ENCODE results near the gene F5.
"Not testable (repeated sequence)": the region's sequence is repeated elsewhere in the genome, so short reads cannot be mapped to it uniquely, and the experiment has no call there.

The F5 gene

DNA sequence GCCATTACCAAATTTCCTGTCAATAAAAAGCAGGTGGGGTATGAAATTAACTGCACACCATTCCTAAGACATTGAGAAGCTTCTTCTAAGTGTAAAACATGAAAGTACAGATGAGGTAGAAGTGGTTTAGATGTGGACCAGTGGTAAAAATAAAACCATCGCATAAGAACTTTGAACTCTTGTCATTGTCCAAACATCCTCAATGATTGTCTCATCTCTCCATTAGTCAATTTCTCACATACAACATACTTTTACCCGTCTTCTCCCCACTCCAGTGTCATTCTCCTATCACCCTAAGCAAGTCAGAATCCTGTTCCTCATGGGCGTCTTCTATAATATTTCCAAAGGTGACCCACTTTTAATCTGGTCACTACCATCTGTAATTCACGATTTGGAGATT is 76.2 kb downstream of the F5 start:
- no peak for TF ChIP-seq CTCF (IDR thresholded peaks at IDR 0.05; ENCODE audit: insufficient read depth, missing control alignments)
- DNase-seq (ENCODE audit: insufficient read length, low spot score): no peak
- no peak for FAIRE-seq

DNA sequence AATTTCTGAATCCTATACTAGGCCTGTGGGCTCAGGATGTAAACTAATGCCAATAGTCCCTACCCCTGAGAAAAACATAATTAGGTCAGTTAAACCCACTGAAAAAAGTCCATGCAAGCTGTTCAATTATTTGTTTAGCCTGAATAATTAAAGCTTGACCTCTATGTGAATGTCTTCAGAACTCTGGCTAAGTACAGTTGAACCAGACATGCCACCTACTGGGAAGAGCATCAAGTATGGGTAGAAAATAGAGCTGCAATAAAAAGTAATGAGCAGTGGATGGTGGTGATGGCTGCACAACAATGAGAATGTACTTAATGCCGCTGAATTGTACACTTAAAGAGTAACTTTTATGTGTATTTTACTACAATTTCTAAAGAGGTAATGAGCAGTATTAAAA is 76.9 kb downstream of the F5 start:
- no peak for DNase-seq (ENCODE audit: insufficient read length, low spot score)
- TF ChIP-seq CTCF (IDR thresholded peaks at IDR 0.05; ENCODE audit: insufficient read depth, missing control alignments): peak; percentile 31
- no peak for FAIRE-seq

- FAIRE-seq (peak; percentile 29), DNase-seq (ENCODE audit: insufficient read length, low spot score) (no peak)
- no peak for TF ChIP-seq CTCF (IDR thresholded peaks at IDR 0.05; ENCODE audit: insufficient read depth, missing control alignments)
Observed at GRCh38 chr1:169508432-169509338, 77.6 kb downstream of the F5 start.

GRCh38 chr1:169507413-169507812 is 78.9 kb downstream of the F5 start:
- TF ChIP-seq CTCF (IDR thresholded peaks at IDR 0.05; ENCODE audit: insufficient read depth, missing control alignments): no peak
- FAIRE-seq (no peak), DNase-seq (ENCODE audit: insufficient read length, low spot score) (no peak)

DNA sequence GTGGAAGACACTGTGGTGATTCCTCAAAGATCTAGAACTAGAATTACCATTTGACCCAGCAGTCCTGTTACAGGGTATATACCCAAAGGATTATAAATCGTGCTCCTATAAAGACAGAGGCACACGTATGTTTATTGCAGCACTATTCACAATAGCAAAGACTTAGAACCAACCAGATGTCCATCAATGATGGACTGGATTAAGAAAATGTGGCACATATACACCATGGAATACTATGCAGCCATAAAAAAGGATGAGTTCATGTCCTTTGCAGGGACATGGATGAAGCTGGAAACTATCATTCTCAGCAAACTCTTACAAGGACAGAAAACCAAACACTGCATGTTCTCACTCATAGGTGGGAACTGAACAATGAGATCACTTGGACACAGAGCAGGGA is 82.7 kb downstream of the F5 start:
- not testable (repeated sequence) for DNase-seq (ENCODE audit: insufficient read length, low spot score); FAIRE-seq

GRCh38 chr1:169499807-169500206 is 86.5 kb downstream of the F5 start:
- FAIRE-seq (no peak), DNase-seq (ENCODE audit: insufficient read length, low spot score) (no peak)
- TF ChIP-seq CTCF (IDR thresholded peaks at IDR 0.05; ENCODE audit: insufficient read depth, missing control alignments): no peak

GRCh38 chr1:169497317-169497716 is 89.0 kb downstream of the F5 start:
- FAIRE-seq (no peak), DNase-seq (ENCODE audit: insufficient read length, low spot score) (no peak)
- no peak for TF ChIP-seq CTCF (IDR thresholded peaks at IDR 0.05; ENCODE audit: insufficient read depth, missing control alignments)

All from D721Med (cell line).